ENCODE results near the gene CPNE4.
A peak's percentile ranks its signal among the peaks of the same experiment; 100 is the strongest.

The CPNE4 gene

GRCh38 chr3:131795390-131796090 lies 239.3 kb downstream of the CPNE4 start:
- no peak for DNase-seq

- peak; percentile 32 for DNase-seq
Measured at GRCh38 chr3:131794766-131795388, 239.9 kb downstream of the CPNE4 start.

- DNase-seq: no peak
Measured at GRCh38 chr3:131793870-131794269, 240.9 kb downstream of the CPNE4 start.

- DNase-seq: no peak
Measured at GRCh38 chr3:131789188-131789587, 245.6 kb downstream of the CPNE4 start.

DNA sequence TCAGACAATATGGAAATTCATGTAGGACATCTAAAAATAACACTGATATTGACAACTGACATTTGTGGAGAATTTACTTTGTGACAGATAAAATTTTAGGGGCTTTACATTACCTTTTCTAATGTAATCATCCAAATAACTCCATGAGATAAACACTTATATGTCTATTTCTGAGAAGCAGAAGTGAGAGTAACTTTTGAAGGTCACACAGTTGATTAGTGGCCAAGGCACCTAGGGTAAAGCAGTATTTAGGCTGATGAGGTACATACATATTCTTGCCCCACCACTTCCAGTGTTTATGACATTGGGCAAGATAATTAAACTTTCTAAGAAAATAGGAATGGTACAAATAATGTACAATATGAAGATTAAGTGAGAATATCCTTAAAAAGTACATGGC lies 248.4 kb downstream of the CPNE4 start:
- no peak for DNase-seq

GRCh38 chr3:131782751-131783150 lies 252.1 kb downstream of the CPNE4 start:
- DNase-seq: no peak

- DNase-seq: no peak
Measured at GRCh38 chr3:131778526-131778925, 256.3 kb downstream of the CPNE4 start.

DNA sequence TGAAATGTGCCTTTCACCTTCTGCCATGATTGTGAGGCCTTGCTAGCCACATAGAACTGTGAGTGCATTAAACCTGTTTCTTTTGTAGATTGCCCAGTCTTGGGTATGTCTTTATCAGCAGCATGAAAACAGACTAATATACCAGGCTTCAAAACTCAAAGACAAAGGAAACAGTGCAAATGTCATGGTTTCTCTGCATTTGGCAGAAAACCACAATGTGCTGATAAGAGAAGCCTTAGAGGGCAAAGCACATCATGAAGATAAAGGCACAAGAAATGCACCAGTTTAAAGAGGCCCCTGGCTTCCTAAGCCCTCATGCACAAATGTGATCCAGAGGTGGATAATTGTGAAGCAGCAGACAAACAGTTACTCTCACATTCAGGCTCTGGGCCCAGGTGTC lies 259.2 kb downstream of the CPNE4 start:
- DNase-seq: no peak

- no peak for DNase-seq
Measured at GRCh38 chr3:131772269-131773026, 262.4 kb downstream of the CPNE4 start.

- no peak for DNase-seq
Measured at GRCh38 chr3:131762981-131763564, 271.7 kb downstream of the CPNE4 start.

DNA sequence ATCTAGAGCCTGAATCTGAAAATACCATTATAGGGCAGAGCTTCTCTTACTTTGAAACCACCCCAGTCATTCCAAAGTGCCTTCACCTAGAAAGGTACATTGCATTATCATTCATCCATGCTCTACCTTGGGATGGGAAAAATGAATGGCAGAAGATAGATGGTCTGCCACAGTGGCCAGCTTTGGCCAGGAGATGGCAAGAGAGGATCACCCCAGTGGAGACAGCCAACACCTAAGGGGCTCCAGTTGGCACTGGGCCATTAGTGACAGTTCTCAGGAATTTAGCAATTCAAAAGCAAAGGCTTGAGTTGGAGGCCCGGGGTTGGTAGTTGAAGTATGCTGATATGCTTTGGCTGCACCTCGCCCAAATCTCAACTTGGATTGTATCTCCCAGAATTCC lies 278.4 kb downstream of the CPNE4 start:
- DNase-seq: no peak

DNA sequence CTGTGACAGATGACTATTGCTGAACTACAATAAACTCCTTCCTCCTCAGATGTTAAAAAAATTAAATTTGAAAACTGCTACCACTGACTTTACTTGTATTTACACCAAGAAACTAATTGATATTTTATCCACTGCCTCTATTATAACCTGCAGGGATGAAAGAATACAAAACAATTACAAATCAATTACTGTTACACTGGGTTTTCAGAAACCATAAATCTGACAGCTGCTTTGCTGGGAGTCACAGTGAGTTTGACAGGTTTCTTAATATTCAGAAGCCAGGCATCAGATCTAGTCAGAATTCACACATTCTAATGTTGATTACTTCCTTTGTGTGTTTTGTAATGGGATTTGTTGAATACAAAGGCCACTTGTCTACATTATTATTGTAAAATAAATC lies 279.4 kb downstream of the CPNE4 start:
- no peak for DNase-seq

DNA sequence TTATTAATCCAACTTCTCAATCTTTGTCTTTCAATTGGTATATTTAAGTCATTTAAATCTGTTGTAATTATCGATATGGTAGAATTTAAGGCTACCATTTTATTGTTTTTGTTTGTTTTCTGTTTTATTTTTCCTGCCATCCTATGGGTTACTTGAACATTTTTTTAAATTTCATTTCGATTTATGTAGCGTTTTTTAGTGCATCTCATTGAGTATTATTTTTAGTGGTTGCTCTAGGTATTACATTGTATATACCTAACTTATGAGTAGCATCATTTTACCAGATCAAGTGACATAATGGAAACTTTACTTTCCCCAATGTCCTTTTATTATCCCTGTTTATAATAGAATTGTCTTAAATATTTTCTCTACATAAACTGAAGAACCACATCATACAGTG lies 284.6 kb downstream of the CPNE4 start:
- no peak for DNase-seq

- DNase-seq: no peak
Measured at GRCh38 chr3:131749826-131750225, 285.0 kb downstream of the CPNE4 start.

DNA sequence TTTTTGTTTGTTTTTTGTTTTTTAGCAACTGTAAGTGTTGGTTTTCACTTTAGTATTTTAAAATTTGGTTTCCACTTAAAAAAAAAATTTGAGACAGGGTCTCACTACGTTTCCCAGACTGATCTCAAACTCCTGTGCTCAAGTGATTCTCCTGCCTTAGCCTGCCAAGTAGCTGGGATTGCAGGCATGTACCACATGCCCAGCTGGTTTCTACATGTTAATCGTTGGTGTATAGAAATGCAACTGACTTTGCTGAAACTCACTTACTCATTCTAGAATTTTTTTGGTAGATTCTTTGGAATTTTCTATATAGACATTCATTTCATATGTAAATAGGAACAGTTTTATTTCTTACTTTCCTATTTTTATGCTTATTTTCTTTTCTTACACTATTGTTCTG lies 287.3 kb downstream of the CPNE4 start:
- no peak for DNase-seq

DNA sequence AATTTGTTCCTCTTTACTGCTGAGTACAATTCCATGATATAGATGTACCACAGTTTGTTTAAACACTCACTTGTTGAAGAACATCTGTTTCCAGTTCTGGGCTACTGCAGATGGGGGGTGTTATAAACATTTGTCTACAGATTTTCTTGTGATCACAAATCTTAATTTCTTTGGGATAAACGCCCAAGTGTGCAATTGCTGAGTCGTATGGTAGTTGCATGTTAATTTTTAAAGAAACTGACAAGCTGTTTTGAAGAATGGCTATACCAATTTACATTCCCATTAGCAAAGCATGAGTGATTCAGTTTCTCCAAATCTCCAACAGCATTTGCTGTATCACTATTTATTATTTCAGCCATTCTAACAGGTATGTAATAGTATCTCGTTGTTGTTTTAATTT lies 290.0 kb downstream of the CPNE4 start:
- no peak for DNase-seq

DNA sequence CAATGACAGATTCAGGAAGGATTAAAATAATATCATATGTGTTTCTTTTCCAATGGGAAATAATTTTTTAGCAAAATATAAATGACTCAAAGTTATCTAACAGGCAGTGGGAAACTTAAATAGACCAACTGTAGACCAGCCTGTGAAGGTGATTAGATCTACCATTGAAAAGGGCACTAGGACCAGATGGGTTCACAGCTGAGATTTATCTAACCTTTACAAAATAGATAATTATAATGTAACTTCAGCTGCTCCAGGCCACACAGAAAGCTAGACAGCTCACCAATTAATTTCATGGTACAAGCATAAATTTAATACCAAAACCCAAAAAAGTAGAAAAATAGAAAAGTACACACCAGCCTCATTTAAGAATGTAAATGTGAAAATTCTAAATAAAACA lies 291.7 kb downstream of the CPNE4 start:
- DNase-seq: no peak

- no peak for DNase-seq
Measured at GRCh38 chr3:131739211-131739610, 295.6 kb downstream of the CPNE4 start.

- no peak for DNase-seq
Measured at GRCh38 chr3:131738095-131738494, 296.7 kb downstream of the CPNE4 start.

GRCh38 chr3:131735544-131735943 lies 299.3 kb downstream of the CPNE4 start:
- no peak for DNase-seq

DNA sequence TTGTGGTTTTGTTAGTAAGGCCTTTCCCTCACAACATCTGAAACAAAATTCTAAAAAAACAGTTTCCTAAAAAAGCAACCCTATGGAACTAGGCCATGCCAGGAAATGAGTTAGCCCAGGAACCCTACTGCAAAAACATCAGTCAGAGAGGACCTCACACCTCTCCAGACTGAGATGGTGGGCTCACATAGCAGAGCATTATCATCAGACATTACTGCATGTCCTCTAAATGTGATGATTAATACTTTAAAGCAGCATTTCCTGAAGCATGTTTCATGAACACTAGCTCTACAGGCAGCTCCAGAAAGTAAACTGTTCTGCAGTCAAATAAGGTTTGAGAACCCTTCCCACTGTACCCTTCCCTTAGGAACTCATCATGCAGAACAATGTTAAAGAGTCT lies 299.7 kb downstream of the CPNE4 start:
- DNase-seq: no peak

DNA sequence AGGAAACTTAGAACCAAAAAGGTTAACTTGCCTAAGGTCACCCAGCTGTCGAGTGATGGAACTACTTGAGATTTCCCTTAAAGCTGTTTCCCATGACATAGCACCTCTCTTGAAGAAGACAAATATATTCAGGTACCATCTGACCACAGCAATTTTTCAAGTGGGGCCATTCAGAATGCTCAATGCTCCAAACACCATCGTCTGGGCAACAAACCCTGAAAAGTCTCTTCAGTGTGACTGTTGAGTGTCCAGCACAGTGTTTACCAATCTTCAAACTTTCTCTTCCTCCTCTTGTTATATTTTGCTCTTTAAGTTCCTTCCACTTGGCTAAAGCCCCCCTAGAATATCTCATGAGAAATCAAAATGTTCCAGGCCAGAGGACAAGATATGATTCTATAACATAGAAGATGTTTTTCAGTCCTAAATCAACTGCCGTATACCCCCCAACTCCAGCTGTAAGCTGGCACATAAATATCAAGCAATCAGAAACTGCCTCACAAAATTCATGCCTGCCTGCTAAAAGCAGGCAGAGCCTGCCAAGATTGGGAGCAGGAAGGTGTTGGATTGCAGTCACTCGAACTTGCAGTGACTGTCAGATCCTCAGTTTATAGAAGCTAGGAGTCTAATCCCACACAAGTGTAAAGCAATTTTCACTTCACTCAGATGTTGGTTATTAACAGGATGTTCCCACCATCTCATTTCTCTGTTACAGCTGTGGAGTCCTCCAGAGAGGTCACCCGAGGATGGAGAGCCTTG lies 301.6 kb downstream of the CPNE4 start:
- DNase-seq: no peak

GRCh38 chr3:131731709-131732108 lies 303.1 kb downstream of the CPNE4 start:
- peak; percentile 51 for DNase-seq

Data from stimulated activated CD8-positive, alpha-beta memory T cell treated with anti-CD3 and anti-CD28 coated beads, Interleukin-4, amount 100 ng/mL, for 48 hours (primary cell).